GM21737 (cell line): ENCODE data around the gene HOXA9.

Source experiments
- ATAC-seq: cut with Tn5 transposase; IDR thresholded peaks from one replicate; pipeline ENCODE4 v1.9.1; 2021; ENCODE audit warnings: mild to moderate bottlenecking, moderate library complexity; ENCODE audit not compliant: unreplicated experiment

Gene HOXA9

GRCh38 chr7:27177795-27178320 is 12.5 kb upstream of the HOXA9 start:
- ATAC-seq, result no peak

GRCh38 chr7:27176962-27177794 is 11.8 kb upstream of the HOXA9 start:
- no peak for ATAC-seq

- ATAC-seq, result no peak
Observed at GRCh38 chr7:27176524-27176845, 11.1 kb upstream of the HOXA9 start.

- ATAC-seq, result no peak
Observed at GRCh38 chr7:27175626-27176523, 10.5 kb upstream of the HOXA9 start.

GRCh38 chr7:27174874-27175625 is 9.7 kb upstream of the HOXA9 start:
- no peak for ATAC-seq

- ATAC-seq, result no peak
Observed at GRCh38 chr7:27173956-27174873, 8.9 kb upstream of the HOXA9 start, which contains the start of gene HOXA10. Gene HOXA10 (minus strand): TSS chr7:27174320. CDS start chr7:27174306, 14 bp downstream.

GRCh38 chr7:27173511-27173955 is 8.2 kb upstream of the HOXA9 start:
- ATAC-seq, result no peak

- no peak for ATAC-seq
Observed at GRCh38 chr7:27172823-27173510, 7.6 kb upstream of the HOXA9 start.

GRCh38 chr7:27172315-27172774 is 7.0 kb upstream of the HOXA9 start:
- no peak for ATAC-seq

- no peak for ATAC-seq
Observed at GRCh38 chr7:27171637-27172314, 6.4 kb upstream of the HOXA9 start.

GRCh38 chr7:27171325-27171636 is 5.9 kb upstream of the HOXA9 start:
- ATAC-seq, result no peak

GRCh38 chr7:27170426-27171324 is 5.3 kb upstream of the HOXA9 start:
- no peak for ATAC-seq

GRCh38 chr7:27169658-27170425 is 4.5 kb upstream of the HOXA9 start:
- ATAC-seq, result no peak

GRCh38 chr7:27168265-27168947 is 3.1 kb upstream of the HOXA9 start:
- no peak for ATAC-seq

- no peak for ATAC-seq
Observed at GRCh38 chr7:27167916-27168264, 2.6 kb upstream of the HOXA9 start.
